HG02938 (cell line): ENCODE measurements around the gene PDCD11.
"Not testable (repeated sequence)": the region's sequence is repeated elsewhere in the genome, so short reads cannot be mapped to it uniquely, and the experiment has no call there.

Source experiments
- ATAC-seq: cut with Tn5 transposase; IDR thresholded peaks from one replicate; pipeline ENCODE4 v1.9.1; 2021; ENCODE audit warnings: mild to moderate bottlenecking, moderate library complexity; ENCODE audit not compliant: unreplicated experiment

Gene PDCD11

DNA sequence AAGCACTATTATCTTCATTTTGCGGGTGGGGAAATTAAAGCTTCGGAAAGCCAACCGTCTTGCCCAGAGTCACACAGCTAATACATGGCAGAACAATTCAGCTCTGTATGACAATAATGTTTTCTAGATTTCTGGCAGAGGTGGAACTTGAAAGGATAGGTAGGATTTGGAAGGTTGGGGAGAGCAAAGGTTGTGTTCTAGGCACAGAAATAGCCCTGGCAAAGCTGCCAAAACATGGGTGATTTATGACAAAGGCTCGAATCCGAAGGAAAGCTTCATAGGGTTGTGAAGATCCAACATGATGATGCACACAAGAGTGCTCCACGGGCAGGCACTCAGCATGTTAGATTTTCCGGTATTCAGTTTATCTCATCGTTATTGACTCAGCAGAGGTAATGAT, 19.2 kb downstream of the PDCD11 start:
- no peak for ATAC-seq

DNA sequence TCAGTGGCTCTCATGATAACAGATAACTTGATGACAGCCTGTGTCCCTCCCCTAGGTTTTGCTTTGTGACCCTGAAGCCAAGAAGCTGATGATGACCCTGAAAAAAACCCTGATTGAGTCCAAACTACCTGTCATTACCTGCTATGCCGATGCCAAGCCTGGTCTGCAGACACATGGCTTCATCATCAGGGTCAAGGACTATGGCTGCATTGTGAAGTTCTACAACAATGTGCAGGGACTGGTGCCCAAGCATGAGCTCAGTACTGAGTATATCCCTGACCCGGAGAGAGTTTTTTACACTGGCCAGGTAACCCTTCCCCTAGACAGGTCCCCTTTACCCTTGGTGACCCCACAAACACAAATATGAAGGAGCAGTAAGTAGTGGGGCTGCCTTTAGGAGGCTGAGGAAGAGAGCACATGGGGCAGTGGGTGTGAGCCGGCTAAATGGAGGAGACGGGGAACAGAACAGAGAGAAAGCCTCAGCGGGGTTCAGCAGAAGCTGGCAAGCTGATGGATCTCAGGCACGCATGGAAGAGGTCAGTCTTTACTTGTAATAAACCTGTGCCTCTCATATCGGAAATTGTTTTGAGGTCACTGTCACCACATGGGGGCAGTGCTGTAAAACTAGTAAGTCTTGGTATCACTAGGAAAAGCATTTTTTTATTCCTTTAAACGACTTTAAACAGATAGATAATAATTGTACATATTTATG, 20.2 kb downstream of the PDCD11 start:
- no peak for ATAC-seq

DNA sequence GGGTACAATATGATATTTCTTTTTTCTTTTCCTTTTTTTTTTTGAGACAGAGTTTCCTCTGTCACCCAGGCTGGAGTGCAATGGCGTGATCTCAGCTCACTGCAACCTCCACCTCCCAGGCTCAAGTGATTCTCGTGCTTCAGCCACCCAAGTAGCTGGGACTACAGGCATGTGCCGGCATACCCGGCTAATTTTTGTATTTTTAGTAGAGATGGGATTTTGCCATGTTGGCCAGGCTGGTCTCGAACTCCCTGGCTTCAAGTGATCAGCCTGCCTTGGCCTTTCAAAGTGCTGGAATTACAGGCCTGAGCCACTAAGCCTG, 20.7 kb downstream of the PDCD11 start:
- not testable (repeated sequence) for ATAC-seq

DNA sequence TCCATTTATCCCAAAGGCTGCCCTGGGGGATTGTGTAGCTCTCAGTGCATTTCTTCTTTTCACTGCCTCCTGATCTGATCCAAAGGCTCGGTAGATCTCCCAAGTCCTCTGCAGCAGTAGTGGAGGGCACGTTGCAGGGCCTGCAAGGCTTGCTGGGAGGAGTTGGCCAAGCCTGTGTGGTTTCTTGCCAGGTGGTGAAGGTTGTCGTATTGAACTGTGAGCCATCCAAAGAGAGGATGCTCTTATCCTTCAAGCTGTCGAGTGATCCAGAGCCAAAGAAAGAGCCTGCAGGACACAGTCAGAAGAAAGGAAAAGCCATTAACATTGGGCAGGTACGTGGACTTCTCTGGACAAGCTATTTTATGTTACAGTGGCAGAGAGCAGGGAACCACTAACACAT, 21.2 kb downstream of the PDCD11 start:
- no peak for ATAC-seq

DNA sequence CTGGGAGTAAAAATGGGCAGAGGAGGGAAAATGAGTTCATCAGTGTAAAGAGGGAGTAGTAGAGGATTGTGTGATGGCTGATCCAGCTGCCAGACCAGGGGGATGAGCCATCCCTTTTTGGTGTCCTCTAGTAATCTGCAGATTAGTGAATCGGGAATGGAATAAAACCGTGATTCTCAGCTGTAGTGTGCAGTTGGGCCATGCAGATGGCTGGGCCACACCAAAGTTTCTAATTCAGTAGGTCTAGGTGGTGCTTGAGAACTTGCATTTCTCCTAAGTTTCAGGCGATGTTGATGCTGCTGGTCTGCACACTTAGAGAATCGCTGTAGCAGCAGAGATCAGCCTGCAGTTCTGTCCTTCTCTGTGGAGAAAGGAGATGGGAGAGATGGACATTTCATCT, 22.7 kb downstream of the PDCD11 start:
- ATAC-seq, result no peak

DNA sequence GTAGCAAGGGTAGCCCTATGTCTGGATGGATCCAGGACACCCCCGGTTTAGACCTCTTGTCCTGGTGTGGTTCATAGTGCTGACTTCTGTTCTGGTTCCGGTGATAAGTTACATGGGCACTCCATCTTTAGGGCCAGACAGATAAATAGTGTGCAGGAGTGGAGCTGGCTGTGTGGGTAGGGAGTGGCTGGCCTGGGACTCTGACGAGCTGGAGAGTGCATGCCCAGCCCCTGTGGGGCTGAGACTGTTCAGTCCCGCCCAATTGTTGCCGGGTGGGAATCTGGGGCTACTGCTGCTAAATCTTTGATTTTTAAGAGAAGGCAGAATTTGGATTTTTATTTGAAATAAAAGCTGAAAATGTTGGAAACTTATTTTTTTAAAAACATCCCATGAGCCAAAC, 27.3 kb downstream of the PDCD11 start:
- ATAC-seq, result no peak

DNA sequence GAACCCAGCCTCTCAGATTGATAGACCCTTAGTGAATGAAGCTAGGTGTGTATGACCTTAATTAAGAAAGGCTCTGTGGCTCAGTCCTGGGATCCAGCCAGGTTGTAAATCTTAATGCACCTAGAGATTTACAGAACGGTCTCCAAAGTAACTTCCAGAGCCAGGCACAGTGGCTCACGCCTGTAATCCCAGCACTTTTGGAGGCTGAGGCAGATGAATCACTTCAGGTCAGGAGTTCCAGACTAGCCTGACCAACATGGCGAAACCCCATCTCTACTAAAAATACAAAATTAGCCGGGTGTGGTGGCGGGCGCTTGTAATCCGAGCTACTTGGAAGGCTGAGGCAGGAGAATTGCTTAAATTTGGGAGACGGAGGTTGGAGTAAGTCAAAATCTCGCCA, 31.4 kb downstream of the PDCD11 start:
- ATAC-seq, result no peak

DNA sequence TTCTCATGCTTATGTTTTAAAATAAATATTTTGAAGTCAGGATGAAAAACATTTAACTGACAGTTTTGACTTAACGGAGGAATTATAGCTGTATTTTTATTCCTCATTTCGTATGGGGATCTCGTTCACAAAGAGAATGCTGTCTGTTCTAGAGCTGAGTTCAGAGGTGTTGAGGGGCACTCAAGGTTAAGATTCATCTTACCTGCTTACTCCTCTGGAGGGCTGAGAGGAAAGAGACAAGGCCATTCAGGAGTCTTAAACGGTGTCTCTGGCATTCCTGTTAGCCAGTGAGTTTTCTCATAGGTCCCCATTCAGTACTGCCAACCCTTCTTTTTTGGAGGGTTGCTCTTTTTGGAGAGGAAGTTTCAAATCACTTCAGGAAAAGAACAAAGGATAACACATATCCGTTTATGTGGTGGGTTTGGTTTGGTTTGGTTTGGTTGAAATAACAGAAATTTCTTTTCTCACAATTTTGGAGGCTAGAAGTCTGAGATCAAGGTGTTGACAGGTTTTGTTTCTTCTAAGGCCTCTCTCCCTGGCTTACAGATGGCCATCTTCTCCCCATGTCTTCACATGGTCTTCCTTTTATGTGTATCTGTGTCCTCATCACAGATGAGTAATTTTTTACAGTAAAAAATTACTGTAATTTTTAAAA, 32.7 kb downstream of the PDCD11 start:
- no peak for ATAC-seq

DNA sequence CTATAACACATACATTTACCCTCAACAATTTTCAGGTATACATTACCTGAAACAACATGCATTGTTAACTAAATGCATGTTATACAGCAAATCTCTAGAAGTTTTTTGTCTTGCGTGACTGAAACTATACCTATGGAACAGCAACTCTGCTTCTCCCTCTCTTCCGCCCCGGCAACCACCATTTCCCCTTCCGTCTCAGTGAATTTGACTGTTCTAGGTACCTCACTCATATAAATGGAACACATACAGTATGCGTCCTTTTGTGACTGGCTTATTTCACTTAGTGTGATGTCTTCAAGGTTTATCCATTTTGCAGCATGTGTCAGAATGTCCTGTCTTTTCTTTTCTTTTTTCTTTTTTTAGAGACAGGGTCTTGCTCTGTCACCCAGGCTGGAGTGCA, 33.2 kb downstream of the PDCD11 start:
- ATAC-seq, result no peak

DNA sequence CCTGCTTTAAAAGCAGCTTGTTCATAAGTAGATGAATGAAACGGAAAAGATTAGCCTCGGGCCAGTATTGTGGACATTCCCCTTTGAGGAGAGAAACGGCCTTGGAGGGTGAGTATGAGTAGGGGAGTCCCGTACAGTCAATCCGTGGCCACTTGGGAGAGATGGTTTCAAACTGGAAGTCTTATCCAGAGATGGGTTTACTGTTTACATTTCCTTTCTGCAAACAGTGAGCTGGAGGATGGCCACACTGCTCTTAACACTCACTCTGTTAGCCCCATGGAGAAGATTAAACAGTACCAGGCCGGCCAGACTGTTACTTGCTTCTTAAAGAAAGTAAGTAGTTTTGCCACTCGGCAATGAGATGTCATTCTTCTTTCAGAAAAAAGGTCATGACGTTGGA, 35.5 kb downstream of the PDCD11 start:
- ATAC-seq, result no peak

DNA sequence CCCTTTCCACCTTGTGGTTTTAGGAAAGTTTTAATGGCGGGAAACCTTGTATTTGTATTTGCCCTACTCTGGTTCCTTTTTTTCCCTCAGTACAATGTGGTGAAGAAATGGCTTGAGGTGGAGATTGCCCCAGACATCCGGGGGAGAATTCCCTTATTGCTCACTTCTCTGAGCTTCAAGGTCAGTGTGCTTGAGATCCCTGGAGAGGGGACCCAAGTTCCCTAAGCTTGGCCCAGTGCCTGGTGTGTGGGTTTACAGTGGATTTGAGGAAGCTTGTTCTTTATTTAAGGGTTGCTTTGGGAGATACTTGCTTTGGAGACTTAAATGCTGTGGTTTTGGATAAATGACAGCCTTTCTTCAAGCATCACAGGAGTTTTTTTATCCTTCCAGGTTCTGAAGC, 37.4 kb downstream of the PDCD11 start:
- no peak for ATAC-seq

DNA sequence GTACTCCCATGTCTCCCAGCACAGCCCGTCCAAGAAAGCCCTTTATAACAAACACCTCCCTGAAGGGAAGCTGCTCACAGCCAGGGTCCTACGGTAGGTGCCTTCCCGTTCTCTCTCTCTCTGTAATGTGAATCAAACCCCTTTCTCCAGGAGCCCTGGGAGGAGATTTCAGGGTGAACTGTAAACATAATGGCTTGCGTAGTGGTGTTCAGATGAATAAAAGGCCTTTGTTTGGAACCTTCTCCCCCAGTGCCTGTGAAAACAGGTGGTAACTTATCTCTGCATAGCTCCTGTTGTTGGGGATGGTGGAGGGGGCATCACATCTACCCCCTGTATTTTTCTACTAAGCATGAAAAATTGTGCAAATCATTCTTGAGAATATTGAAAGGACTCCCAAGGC, 43.4 kb downstream of the PDCD11 start:
- ATAC-seq, result no peak

DNA sequence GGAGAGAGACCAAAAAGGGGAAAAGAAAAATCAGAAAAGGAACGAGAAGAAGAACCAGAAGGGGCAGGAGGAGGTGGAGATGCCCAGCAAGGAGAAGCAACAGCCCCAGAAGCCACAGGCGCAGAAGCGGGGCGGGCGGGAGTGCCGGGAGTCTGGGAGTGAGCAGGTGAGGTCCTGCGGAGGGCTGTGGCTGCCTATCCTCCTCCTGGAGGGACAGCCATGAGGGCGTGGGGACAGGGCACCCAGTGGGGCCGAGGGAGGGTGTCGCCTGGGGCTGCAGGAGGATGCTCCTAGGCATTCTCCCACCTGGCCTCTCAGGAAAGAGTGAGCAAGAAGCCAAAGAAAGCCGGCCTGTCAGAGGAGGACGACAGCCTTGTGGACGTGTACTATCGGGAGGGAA, 44.0 kb downstream of the PDCD11 start:
- ATAC-seq, result no peak

DNA sequence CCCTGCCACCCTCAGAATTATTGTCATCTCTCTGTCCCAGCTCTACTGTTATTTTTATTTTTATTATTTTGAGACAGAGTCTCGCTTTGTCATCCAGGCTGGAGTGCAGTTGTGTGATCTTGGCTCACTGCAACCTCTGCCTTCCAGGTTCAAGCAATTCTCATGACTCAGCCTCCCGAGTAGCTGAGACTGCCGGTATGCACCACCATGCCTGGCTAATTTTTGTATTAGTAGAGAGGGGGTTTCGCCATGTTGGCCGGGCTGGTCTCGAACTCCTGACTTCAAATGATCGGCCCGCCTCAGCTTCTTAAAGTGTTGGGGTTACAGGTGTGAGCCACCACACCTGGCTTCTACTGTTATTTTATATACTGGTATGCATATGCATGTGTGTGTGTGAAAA, 44.8 kb downstream of the PDCD11 start:
- ATAC-seq, result no peak

DNA sequence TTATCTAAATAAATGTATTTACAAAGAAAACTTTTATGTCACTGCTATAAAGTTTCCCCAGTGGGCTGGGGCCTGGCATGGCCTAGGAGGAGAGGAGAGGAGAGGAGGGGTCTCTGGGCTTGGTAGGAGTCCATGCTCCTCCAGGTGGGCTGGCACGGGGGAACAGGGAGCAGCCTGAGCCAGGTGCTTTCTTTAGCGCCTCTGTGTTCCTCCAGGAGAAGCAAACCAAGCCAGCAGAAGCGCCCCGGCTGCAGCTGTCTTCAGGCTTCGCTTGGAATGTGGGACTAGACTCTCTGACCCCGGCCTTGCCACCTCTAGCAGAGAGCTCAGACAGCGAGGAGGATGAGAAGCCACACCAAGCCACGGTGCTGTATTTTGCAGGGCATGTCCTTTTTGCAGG, 45.2 kb downstream of the PDCD11 start:
- ATAC-seq, result no peak

DNA sequence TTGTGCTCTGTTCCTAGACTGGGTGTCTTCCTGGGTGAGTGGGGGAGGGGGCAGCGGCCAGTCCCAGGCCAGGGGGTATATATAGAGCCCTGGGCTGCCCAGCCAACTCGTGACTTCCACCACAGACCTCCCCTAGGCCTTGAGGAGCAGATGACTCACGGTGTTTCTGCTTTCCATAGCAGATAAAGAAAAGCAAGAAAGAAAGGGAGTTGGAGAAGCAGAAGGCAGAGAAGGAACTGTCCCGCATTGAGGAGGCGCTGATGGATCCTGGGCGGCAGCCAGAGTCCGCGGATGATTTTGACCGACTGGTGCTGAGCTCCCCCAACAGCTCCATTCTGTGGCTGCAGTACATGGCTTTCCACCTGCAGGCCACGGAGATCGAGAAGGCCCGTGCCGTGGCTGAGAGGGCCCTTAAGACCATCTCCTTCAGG, 45.6 kb downstream of the PDCD11 start:
- ATAC-seq, result no peak

DNA sequence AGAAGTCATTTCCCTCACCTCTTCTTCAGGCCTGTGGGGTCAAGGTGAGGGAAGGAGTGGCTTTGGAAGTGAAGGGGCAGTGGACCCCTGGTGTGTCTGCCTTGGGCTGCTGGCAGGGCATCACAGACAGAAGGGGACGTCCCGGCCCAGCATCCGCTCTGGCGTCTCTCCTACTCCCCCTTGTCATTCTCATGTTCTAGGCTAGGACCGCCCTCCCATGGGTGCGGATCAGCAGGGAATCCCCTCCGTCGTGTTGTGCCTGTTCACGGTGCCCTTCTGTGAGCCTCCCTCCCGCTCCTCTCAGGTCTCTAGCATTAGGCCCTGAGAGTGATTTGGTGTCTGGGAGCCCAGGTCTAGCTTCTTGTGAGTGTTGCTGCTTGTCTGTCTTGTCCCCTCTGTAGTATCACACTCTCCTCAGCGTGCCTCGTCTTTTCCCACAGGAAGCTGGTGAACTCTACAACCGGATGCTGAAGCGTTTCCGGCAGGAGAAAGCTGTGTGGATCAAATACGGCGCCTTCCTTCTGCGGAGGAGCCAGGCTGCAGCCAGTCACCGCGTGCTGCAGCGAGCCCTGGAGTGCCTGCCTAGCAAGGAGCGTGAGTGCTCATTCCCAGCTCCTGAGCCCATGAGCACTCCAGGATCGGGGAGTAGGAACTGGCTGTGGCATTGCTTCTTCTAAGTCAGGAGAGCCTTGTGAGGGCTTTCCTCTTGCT, 47.2 kb downstream of the PDCD11 start:
- ATAC-seq, result no peak

DNA sequence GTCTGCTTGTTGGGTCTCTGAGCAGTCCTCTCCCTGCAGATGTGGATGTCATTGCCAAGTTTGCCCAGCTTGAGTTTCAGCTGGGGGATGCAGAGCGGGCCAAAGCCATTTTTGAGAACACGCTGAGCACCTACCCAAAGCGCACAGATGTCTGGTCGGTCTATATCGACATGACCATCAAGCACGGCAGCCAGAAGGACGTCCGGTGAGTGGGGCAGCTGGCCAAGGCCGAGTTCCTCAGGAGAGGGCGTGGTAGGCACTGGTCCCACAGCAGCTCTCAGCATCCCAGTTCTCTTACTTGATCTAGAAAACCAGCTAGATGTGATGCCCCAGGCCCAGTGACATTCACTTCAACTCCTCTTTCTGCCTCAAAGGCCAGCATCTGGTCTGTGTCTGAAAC, 48.1 kb downstream of the PDCD11 start:
- no peak for ATAC-seq

DNA sequence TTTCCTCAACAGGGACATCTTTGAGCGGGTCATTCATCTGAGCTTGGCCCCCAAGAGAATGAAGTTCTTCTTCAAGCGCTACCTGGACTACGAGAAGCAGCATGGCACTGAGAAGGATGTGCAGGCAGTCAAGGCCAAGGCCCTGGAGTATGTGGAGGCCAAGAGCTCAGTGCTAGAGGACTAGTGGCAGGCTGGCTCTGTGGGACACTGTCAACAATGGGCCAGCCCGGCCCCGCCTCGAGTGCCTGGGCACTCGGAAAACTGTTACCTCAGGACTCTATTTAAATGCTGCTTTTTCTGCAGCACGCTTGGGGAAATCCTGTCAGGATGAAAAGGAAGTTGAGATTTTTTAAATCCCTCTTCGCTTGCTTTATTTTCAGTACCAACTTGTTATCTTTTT, 48.9 kb downstream of the PDCD11 start:
- ATAC-seq, result no peak

DNA sequence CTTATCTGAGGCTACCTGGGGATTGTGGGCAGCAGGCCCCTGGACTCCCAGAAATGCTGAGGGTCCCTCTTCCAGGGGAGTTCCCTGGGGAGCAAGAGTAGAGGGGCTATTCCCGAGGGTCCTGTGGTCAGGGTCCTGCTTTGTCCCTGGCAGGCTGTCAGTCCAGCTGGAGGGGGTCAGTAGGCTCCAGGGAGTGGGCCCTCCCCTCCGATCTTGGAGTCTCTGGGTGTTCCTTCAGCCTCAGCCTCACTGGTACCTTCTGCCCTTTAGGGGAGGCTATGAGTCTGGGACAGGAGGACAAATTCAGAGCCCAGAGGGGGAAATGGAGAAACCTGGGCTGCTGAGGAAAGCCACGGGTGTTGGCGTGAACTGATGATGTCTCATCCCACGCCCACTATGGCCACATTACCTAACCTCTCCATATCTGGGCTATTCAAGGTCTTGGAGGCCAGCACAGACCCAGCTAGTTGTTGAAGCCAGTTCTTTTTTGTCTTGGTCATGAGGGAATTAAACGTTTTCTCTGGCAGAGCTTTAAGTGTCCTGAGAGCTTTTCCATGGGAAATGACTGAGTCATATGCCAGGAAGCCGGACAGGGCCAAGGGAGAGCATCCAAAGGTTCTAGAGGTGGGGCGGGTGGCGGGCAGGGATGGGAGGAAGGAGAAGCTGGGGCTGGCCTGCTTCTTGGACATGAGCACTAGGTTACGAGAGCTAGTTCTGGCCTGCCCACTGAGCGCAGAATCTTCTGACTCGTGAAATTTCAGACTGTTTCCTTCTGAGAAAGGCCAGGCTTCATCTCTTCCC, 49.5 kb downstream of the PDCD11 start:
- ATAC-seq, result no peak

DNA sequence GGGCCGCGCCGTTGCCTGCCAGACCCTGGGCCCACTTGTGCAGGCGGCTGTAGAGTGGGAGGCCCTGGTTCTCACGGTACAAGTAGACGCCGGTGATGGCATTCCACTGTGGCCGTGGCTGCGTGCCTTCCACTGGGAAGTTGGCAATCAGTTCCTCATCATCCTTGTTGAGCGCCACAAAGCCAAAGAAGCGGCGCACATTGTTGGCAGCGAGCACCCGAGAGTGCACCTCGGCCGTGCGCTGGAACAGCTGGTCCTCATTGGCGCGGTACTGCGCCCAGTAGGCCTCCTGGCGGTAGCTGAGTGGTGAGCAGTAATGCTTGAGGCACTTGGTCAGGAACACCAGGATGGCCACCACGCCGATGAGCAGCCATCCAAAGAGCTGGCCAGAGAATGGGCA, 50.8 kb downstream of the PDCD11 start:
- ATAC-seq, result no peak

DNA sequence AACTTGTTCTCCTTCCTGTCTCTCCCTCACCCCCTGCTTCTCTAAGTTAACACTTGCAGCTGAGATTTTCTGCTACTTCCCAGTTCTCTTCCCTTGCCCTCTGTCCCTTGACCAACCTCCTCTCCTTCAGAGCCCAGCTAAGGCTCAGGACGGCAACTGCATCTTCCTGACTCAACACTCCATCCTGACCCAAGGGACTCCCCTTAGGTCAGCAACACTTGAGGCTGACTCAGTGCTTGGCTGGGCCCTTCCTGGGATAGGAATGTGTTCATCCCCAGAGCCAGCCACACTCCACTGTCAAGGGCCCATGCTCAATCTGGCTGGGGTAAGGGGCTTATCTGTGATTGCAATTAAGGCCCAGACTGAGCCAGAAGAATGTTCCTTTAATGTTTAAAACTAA, 52.3 kb downstream of the PDCD11 start:
- no peak for ATAC-seq
